MM.1S (cell line): ENCODE data around the gene LRMDA.

Experiments used
- CTCF ChIP-seq: fragments of 300-600 bp; sonication (generic); IDR thresholded peaks from 2 replicates; pipeline ENCODE4 v1.5.1; 2016; ENCODE audit warnings: antibody characterized with exemption, low read length, mixed read lengths
- EZH2 ChIP-seq: fragments of 300-600 bp; sonication (generic); optimal IDR thresholded peaks from 2 replicates; pipeline ENCODE3; 2017; ENCODE audit warnings: low read depth, mild to moderate bottlenecking, antibody characterized with exemption, low read length, mixed read lengths

GRCh38 chr10:75818552-75818951 is 387.1 kb downstream of the LRMDA start:
- no peak for TF ChIP-seq EZH2
- TF ChIP-seq CTCF, result no peak
